PC-9 (cell line): ENCODE data around the gene COMMD1. TPM values are rescaled to one million over a fixed set of nuclear protein-coding genes. Genes with fewer than 3 reads are reported as not detected.

Source experiments
- BruUV-seq: library from RNA; stranded (reverse); fragments of 400-500 nt; replicated peaks from 2 replicates; lab custom pipeline; 2021; lab: Mats Ljungman, UMichigan
- CTCF ChIA-PET: fragments of 300-600 bp; sonication (Branson Sonifier 250); formaldehyde crosslinking; loops from one replicate; lab custom pipeline; 2022; ENCODE audit warnings: antibody characterized with exemption; lab: Charles Lee
- POLR2A ChIA-PET: fragments of 300-600 bp; sonication (Branson Sonifier 250); formaldehyde crosslinking; loops from one replicate; lab custom pipeline; 2022; ENCODE audit warnings: antibody characterized with exemption; ENCODE audit not compliant: unreplicated experiment; lab: Charles Lee
- DNase-seq, 2 experiments: peaks; one replicate each; pipeline versions ENCODE4 v3.0.0 to v3.0.0-alpha.2; 2015 to 2022; ENCODE audit warnings: mixed read lengths in 1 of 2
- H2AFZ ChIP-seq: fragments of 200-600 bp; sonication (generic); 2 replicates; pipeline ENCODE4 v1.8.1; 2017; ENCODE audit warnings: antibody characterized with exemption
- H3F3A ChIP-seq: fragments of 200-600 bp; sonication (generic); 2 replicates; pipeline ENCODE4 v1.8.1; 2017; ENCODE audit warnings: antibody characterized with exemption, mild to moderate bottlenecking, low read depth; ENCODE audit not compliant: insufficient read depth
- H3K27ac ChIP-seq: fragments of 200-600 bp; sonication (generic); 2 replicates; pipeline ENCODE4 v1.6.1; 2016; ENCODE audit warnings: mixed run types
- H3K27me3 ChIP-seq: fragments of 200-600 bp; sonication (generic); 2 replicates; pipeline ENCODE4 v1.6.1; 2016; ENCODE audit warnings: low read depth, mixed run types; ENCODE audit not compliant: insufficient read depth
- H3K36me3 ChIP-seq: fragments of 200-600 bp; sonication (generic); 2 replicates; pipeline ENCODE4 v1.6.1; 2016; ENCODE audit warnings: low read depth, mixed run types
- H3K4me1 ChIP-seq: fragments of 200-600 bp; sonication (generic); replicated peaks from 2 replicates; pipeline ENCODE4 v1.6.1; 2016; ENCODE audit warnings: mixed run types; ENCODE audit not compliant: insufficient read depth
- H3K4me2 ChIP-seq: fragments of 200-600 bp; sonication (generic); 2 replicates; pipeline ENCODE4 v1.6.1; 2017; ENCODE audit warnings: mixed run types
- H3K4me3 ChIP-seq: fragments of 200-600 bp; sonication (generic); 2 replicates; pipeline ENCODE4 v1.6.1; 2016; ENCODE audit warnings: mixed run types
- H3K79me2 ChIP-seq: fragments of 200-600 bp; sonication (generic); 2 replicates; pipeline ENCODE4 v1.6.1; 2017; ENCODE audit warnings: low read depth, mixed run types
- H3K9me2 ChIP-seq: fragments of 200-600 bp; sonication (generic); 2 replicates; pipeline ENCODE4 v1.8.1; 2017; ENCODE audit warnings: mild to moderate bottlenecking; ENCODE audit not compliant: insufficient read depth
- H3K9me3 ChIP-seq: fragments of 200-600 bp; sonication (generic); 2 replicates; pipeline ENCODE4 v1.8.1; 2016; ENCODE audit warnings: low read depth; ENCODE audit not compliant: insufficient read depth
- H4K20me1 ChIP-seq: fragments of 200-600 bp; sonication (generic); 2 replicates; pipeline ENCODE4 v1.8.1; 2017; ENCODE audit not compliant: insufficient read depth
- CTCF ChIP-seq: fragments of 200-600 bp; sonication (generic); conservative IDR thresholded peaks from 2 replicates; pipeline ENCODE4 v1.6.1; 2017; ENCODE audit warnings: mixed run types, antibody characterized with exemption, mild to moderate bottlenecking, moderate library complexity
- EZH2 ChIP-seq: fragments of 200-600 bp; sonication (generic); IDR thresholded peaks from 2 replicates; pipeline ENCODE4 v1.8.0; 2017; ENCODE audit warnings: antibody characterized with exemption, low read depth
- intact Hi-C: fragments of 100-400 bp; cut with micrococcal nuclease; formaldehyde crosslinking; loops from one replicate; pipeline ENCODE4 v1.10.0; 2022; ENCODE audit not compliant: unreplicated experiment
- total RNA-seq: library from RNA; stranded (reverse); gene quantifications from 2 replicates; pipeline ENCODE4 v1.2.3, GENCODE V29; 2021

Gene COMMD1
- total RNA-seq, 1 experiment from 2014 or later: 16.3 TPM

- Histone ChIP-seq H2AFZ (no peak overlapping the region), H4K20me1 (no peaks in the 10 kb centered on the region), H3K79me2 (no peaks in the 10 kb centered on the region), H3K27ac (no peak overlapping the region), H3K4me1 (no peaks in the 10 kb centered on the region), H3K9me2 (no peaks in the 10 kb centered on the region), H3K36me3 (no peaks in the 10 kb centered on the region), H3K9me3 (no peaks in the 10 kb centered on the region), H3F3A (no peaks in the 10 kb centered on the region), H3K4me2 (no peak overlapping the region), H3K27me3 (no peaks in the 10 kb centered on the region), H3K4me3 (no peak overlapping the region)
- TF ChIP-seq CTCF (no peak), EZH2 (no peak)
- no peak for DNase-seq
- intact Hi-C loops: loop anchor here (5.0 kb wide), 4 partner anchors 77 to 1193 kb away; partner anchors contain the start of gene B3GNT2
- ChIA-PET CTCF (interaction anchor here (0.5 to 1.7 kb wide), 2 partner anchors 77 to 417 kb away, joined by 3 to 5 read pairs; no protein-coding TSS in a partner anchor), POLR2A (no interaction called here)
- BruUV-seq: no TSS peak
Observed at GRCh38 chr2:61994531-61994930, 89.1 kb downstream of the COMMD1 start.

GRCh38 chr2:61995065-61995464, 89.6 kb downstream of the COMMD1 start:
- Histone ChIP-seq H3K27ac (no peak overlapping the region), H3K4me2 (no peak overlapping the region), H3K9me3 (no peaks in the 10 kb centered on the region), H3K36me3 (no peaks in the 10 kb centered on the region), H3K27me3 (no peaks in the 10 kb centered on the region), H3F3A (no peaks in the 10 kb centered on the region), H3K79me2 (no peaks in the 10 kb centered on the region), H2AFZ (no peak overlapping the region), H3K4me1 (no peaks in the 10 kb centered on the region), H4K20me1 (no peaks in the 10 kb centered on the region), H3K4me3 (no peak overlapping the region), H3K9me2 (no peaks in the 10 kb centered on the region)
- ChIA-PET CTCF (interaction anchor here (0.6 to 1.7 kb wide), 2 partner anchors 416 to 774 kb away, joined by 3 to 4 read pairs; no protein-coding TSS in a partner anchor), POLR2A (no interaction called here)
- DNase-seq: no peak
- no TSS peak for BruUV-seq
- intact Hi-C loops: no loop called here
- TF ChIP-seq EZH2 (no peak), CTCF (no peak)

GRCh38 chr2:61995515-61995914, 90.0 kb downstream of the COMMD1 start:
- intact Hi-C loops: no loop called here
- POLR2A ChIA-PET: no interaction called here
- no TSS peak for BruUV-seq
- Histone ChIP-seq H3K9me3 (no peaks in the 10 kb centered on the region), H3K9me2 (no peaks in the 10 kb centered on the region), H2AFZ (no peak overlapping the region), H3K79me2 (no peaks in the 10 kb centered on the region), H3K27ac (no peak overlapping the region), H3K36me3 (no peaks in the 10 kb centered on the region), H4K20me1 (no peaks in the 10 kb centered on the region), H3F3A (no peaks in the 10 kb centered on the region), H3K4me3 (no peak overlapping the region), H3K4me2 (no peak overlapping the region), H3K4me1 (no peaks in the 10 kb centered on the region), H3K27me3 (no peaks in the 10 kb centered on the region)
- CTCF ChIA-PET: interaction anchor here (0.6 kb wide), 1 partner anchor 773 kb away, joined by 4 read pairs; no protein-coding TSS in a partner anchor
- no peak for TF ChIP-seq EZH2
- no peak for TF ChIP-seq CTCF
- DNase-seq: no peak
